Loucy (cell line): ENCODE data around the gene RILPL1.

Source experiments
- H2AFZ ChIP-seq: fragments of 200-600 bp; sonication (generic); 2 replicates; pipeline ENCODE4 v1.6.0; 2016; ENCODE audit warnings: antibody characterized with exemption, mild to moderate bottlenecking, low read length, moderate library complexity
- H3F3A ChIP-seq: fragments of 200-600 bp; 2 replicates; pipeline ENCODE4 v1.6.0; 2016; ENCODE audit warnings: antibody characterized with exemption, low read depth, mild to moderate bottlenecking
- H3K27me3 ChIP-seq: fragments of 200-600 bp; sonication (generic); 2 replicates; pipeline ENCODE4 v1.6.1; 2014; ENCODE audit warnings: low read length, mild to moderate bottlenecking; ENCODE audit not compliant: insufficient read depth, poor library complexity, severe bottlenecking
- H3K36me3 ChIP-seq: fragments of 200-600 bp; sonication (generic); 2 replicates; pipeline ENCODE4 v1.6.1; 2016; ENCODE audit warnings: low read length; ENCODE audit not compliant: insufficient read depth
- H3K4me1 ChIP-seq: fragments of 200-600 bp; sonication (generic); 2 replicates; pipeline ENCODE4 v1.5.1; 2014; ENCODE audit warnings: low read length, mild to moderate bottlenecking; ENCODE audit not compliant: insufficient read depth, poor library complexity, severe bottlenecking
- H3K4me2 ChIP-seq: fragments of 200-600 bp; sonication (generic); 2 replicates; pipeline ENCODE4 v1.6.0; 2014; ENCODE audit warnings: antibody characterized with exemption, low read length, low read depth, mild to moderate bottlenecking; ENCODE audit not compliant: poor library complexity, severe bottlenecking
- H3K4me3 ChIP-seq: fragments of 200-600 bp; sonication (generic); 2 replicates; pipeline ENCODE4 v1.5.1; 2014; ENCODE audit warnings: low read length, mild to moderate bottlenecking, mixed read lengths; ENCODE audit not compliant: poor library complexity, severe bottlenecking
- H3K79me2 ChIP-seq: fragments of 200-600 bp; sonication (generic); 2 replicates; pipeline ENCODE4 v1.6.1; 2014; ENCODE audit warnings: low read length; ENCODE audit not compliant: insufficient read depth
- H3K9ac ChIP-seq: fragments of 200-600 bp; sonication (generic); 2 replicates; pipeline ENCODE4 v1.6.0; 2014; ENCODE audit warnings: mild to moderate bottlenecking, low read depth, low read length, moderate library complexity; ENCODE audit not compliant: poor library complexity, severe bottlenecking
- H3K9me2 ChIP-seq: fragments of 200-600 bp; sonication (generic); replicated peaks from 2 replicates; pipeline ENCODE4 v1.6.1; 2016; ENCODE audit warnings: low read depth, low read length, mixed read lengths
- H3K9me3 ChIP-seq: fragments of 200-600 bp; sonication (generic); 2 replicates; pipeline ENCODE4 v1.6.1; 2014; ENCODE audit warnings: mild to moderate bottlenecking, antibody characterized with exemption, low read length, low read depth; ENCODE audit not compliant: insufficient read depth
- H4K20me1 ChIP-seq: fragments of 200-600 bp; sonication (generic); 2 replicates; pipeline ENCODE4 v1.6.0; 2014; ENCODE audit warnings: antibody characterized with exemption, low read length, mild to moderate bottlenecking; ENCODE audit not compliant: insufficient read depth, poor library complexity, severe bottlenecking
- CTCF ChIP-seq: fragments of 200-600 bp; sonication (generic); conservative IDR thresholded peaks from 2 replicates; pipeline ENCODE4 v1.5.1; 2014; ENCODE audit warnings: mild to moderate bottlenecking, antibody characterized with exemption, low read length
- EZH2phosphoT487 ChIP-seq: fragments of 200-600 bp; IDR thresholded peaks from 2 replicates; pipeline ENCODE4 v1.6.1; 2018; ENCODE audit warnings: antibody characterized with exemption, mild to moderate bottlenecking, moderate library complexity, borderline replicate concordance

The RILPL1 gene

GRCh38 chr12:123530668-123531067 is 2.9 kb downstream of the RILPL1 start:
- Histone ChIP-seq H3K9me2 (no peaks in the 10 kb centered on the region), H3K4me3 (no peak overlapping the region), H4K20me1 (no peaks in the 10 kb centered on the region), H3K4me1 (peaks cover 6% of the 10 kb centered on the region), H3F3A (no peaks in the 10 kb centered on the region), H3K27me3 (no peaks in the 10 kb centered on the region), H3K36me3 (no peaks in the 10 kb centered on the region), H3K9me3 (no peaks in the 10 kb centered on the region), H3K79me2 (no peaks in the 10 kb centered on the region), H2AFZ (no peak overlapping the region), H3K4me2 (no peak overlapping the region), H3K9ac (no peak overlapping the region)
- TF ChIP-seq EZH2phosphoT487: no peak
- TF ChIP-seq CTCF: no peak

- H3K4me3 ChIP-seq: no peak overlapping the region
These were observed 3.8 kb downstream of the RILPL1 start for GRCh38 chr12:123529686-123530085.

GRCh38 chr12:123528858-123529257 is 4.7 kb downstream of the RILPL1 start:
- H3K9ac ChIP-seq: no peak overlapping the region
- H3K4me3 ChIP-seq: no peak overlapping the region
- H3K4me2 ChIP-seq: no peak overlapping the region
- no peak overlapping the region for H2AFZ ChIP-seq
- H3K4me1 ChIP-seq: peaks cover 6% of the 10 kb centered on the region
- no peak for TF ChIP-seq EZH2phosphoT487
- no peak for TF ChIP-seq CTCF
- H3K9me3 ChIP-seq: no peaks in the 10 kb centered on the region
- H3F3A ChIP-seq: no peaks in the 10 kb centered on the region
- no peaks in the 10 kb centered on the region for H3K9me2 ChIP-seq
- H4K20me1 ChIP-seq: no peaks in the 10 kb centered on the region
- no peaks in the 10 kb centered on the region for H3K36me3 ChIP-seq
- H3K27me3 ChIP-seq: no peaks in the 10 kb centered on the region
- H3K79me2 ChIP-seq: no peaks in the 10 kb centered on the region

More at GRCh38 chr12:123529686-123530085, 3.8 kb downstream of the RILPL1 start:
- no peaks in the 10 kb centered on the region for H3K79me2 ChIP-seq
- no peak for TF ChIP-seq CTCF
- TF ChIP-seq EZH2phosphoT487: no peak
- no peaks in the 10 kb centered on the region for H3F3A ChIP-seq
- H3K9me2 ChIP-seq: no peaks in the 10 kb centered on the region
- H3K9ac ChIP-seq: no peak overlapping the region
- H4K20me1 ChIP-seq: no peaks in the 10 kb centered on the region
- H3K4me1 ChIP-seq: peaks cover 6% of the 10 kb centered on the region
- H3K36me3 ChIP-seq: no peaks in the 10 kb centered on the region
- H3K9me3 ChIP-seq: no peaks in the 10 kb centered on the region
- no peaks in the 10 kb centered on the region for H3K27me3 ChIP-seq
- H3K4me2 ChIP-seq: no peak overlapping the region
- H2AFZ ChIP-seq: no peak overlapping the region
